HCT116 (cell line): Measurements from ENCODE around the gene HMGN2. TPM values are rescaled to one million over a fixed set of nuclear protein-coding genes. Genes with fewer than 3 reads are reported as not detected.

Experiments
- ATAC-seq: fragments of 200-7000 bp; cut with Tn5 transposase; 2 replicates; pipeline ENCODE4 v1.9.1; 2020; ENCODE audit warnings: mild to moderate bottlenecking, moderate library complexity
- BruUV-seq: library from RNA; stranded (reverse); fragments of 400-500 nt; replicated peaks from 2 replicates; lab custom pipeline; 2021; lab: Mats Ljungman, UMichigan
- CTCF ChIA-PET: fragments of 300-600 bp; sonication (Branson Sonifier 250); formaldehyde crosslinking; loops from one replicate; lab custom pipeline; 2021; ENCODE audit warnings: antibody characterized with exemption; lab: Charles Lee
- POLR2A ChIA-PET: fragments of 300-600, 350-600 bp; sonication (Branson Sonifier 250); formaldehyde crosslinking; loops from one replicate; lab custom pipeline; 2021; ENCODE audit warnings: antibody characterized with exemption; lab: Charles Lee
- RAD21 ChIA-PET, 2 experiments: fragments of 300-600 bp; sonication (Branson Sonifier 250); formaldehyde crosslinking; loops; one replicate each; lab custom pipeline; 2023; ENCODE audit warnings: low total read pairs in 2 of 2; ENCODE audit not compliant: uncharacterized antibody in 2 of 2, unreplicated experiment in 2 of 2, low non-redundant PET in 1 of 2; lab: Charles Lee
- DNase-seq: peaks from one replicate; pipeline ENCODE4 v3.0.0-alpha.2; 2010; ENCODE audit warnings: low read depth, low spot score
- H2AFZ ChIP-seq: fragments of 200-600 bp; shearing (Covaris generic), sonication (generic); 2 replicates; pipeline ENCODE4 v1.6.1; 2017; ENCODE audit warnings: low read depth, mixed run types, mixed read lengths, antibody characterized with exemption, low read length; ENCODE audit not compliant: poor library complexity, severe bottlenecking
- H3K27ac ChIP-seq: 2 replicates; pipeline ENCODE4 v1.5.1; 2012; ENCODE audit warnings: low read depth, low read length
- H3K27me3 ChIP-seq: fragments of 200-600 bp; sonication (generic); 2 replicates; pipeline ENCODE4 v1.6.1; 2016; ENCODE audit warnings: mixed run types, low read length, mixed read lengths; ENCODE audit not compliant: insufficient read depth
- H3K36me3 ChIP-seq, 2 experiments: fragments of 200-500 bp in 1 of 2; fragments of 200-600 bp in 1 of 2; sonication (Bioruptor generic) in 1 of 2; sonication (generic) in 1 of 2; 2 replicates each; pipeline versions ENCODE4 v1.5.1 to v1.6.1; 2014 to 2016; ENCODE audit warnings: low read length in 2 of 2, inconsistent platforms in 1 of 2, mixed read lengths in 1 of 2, mixed run types in 1 of 2; ENCODE audit not compliant: insufficient read depth in 2 of 2, control insufficient read depth in 1 of 2
- H3K4me1 ChIP-seq, 2 experiments: fragments of 200-600 bp in 1 of 2; sonication (generic) in 1 of 2; 2 replicates each; pipeline versions ENCODE4 v1.5.1 to v1.6.1; 2012 to 2017; ENCODE audit warnings: low read length in 2 of 2, inconsistent platforms in 1 of 2, mild to moderate bottlenecking in 1 of 2, mixed read lengths in 1 of 2, mixed run types in 1 of 2, moderate library complexity in 1 of 2; ENCODE audit not compliant: insufficient read depth in 2 of 2, control insufficient read depth in 1 of 2
- H3K4me2 ChIP-seq: fragments of 200-600 bp; sonication (generic); 2 replicates; pipeline ENCODE4 v1.6.1; 2017; ENCODE audit warnings: mixed run types, low read length, mixed read lengths
- H3K4me3 ChIP-seq, 2 experiments: fragments of 200-600 bp in 1 of 2; sonication (generic) in 1 of 2; replicated peaks in 1 of 2; 2 replicates each; pipeline ENCODE4 v1.5.1; 2011 to 2016; ENCODE audit warnings: low read length in 2 of 2, control low read depth in 1 of 2, low read depth in 1 of 2, mild to moderate bottlenecking in 1 of 2, mixed read lengths in 1 of 2, mixed run types in 1 of 2
- H3K79me2 ChIP-seq: fragments of 200-600 bp; sonication (generic); 2 replicates; pipeline ENCODE4 v1.6.1; 2017; ENCODE audit warnings: mild to moderate bottlenecking, mixed run types, low read length, moderate library complexity, mixed read lengths; ENCODE audit not compliant: insufficient read depth
- H3K9ac ChIP-seq: fragments of 200-600 bp; sonication (generic); 2 replicates; pipeline ENCODE4 v1.6.1; 2016; ENCODE audit warnings: low read length, mixed read lengths
- H3K9me2 ChIP-seq: fragments of 200-600 bp; sonication (generic), shearing (Covaris generic); 2 replicates; pipeline ENCODE4 v1.6.1; 2017; ENCODE audit warnings: mixed run types, mild to moderate bottlenecking, moderate library complexity; ENCODE audit not compliant: insufficient read depth
- H3K9me3 ChIP-seq, 2 experiments: fragments of 200-500 bp in 1 of 2; fragments of 200-600 bp in 1 of 2; sonication (Bioruptor generic) in 1 of 2; sonication (generic) in 1 of 2; 2 replicates each; pipeline ENCODE4 v1.6.1; 2014 to 2017; ENCODE audit warnings: low read length in 2 of 2, mixed read lengths in 2 of 2, inconsistent platforms in 1 of 2, low read depth in 1 of 2, mild to moderate bottlenecking in 1 of 2, mixed run types in 1 of 2, moderate library complexity in 1 of 2; ENCODE audit not compliant: control insufficient read depth in 1 of 2, insufficient read depth in 1 of 2
- H4K20me1 ChIP-seq: fragments of 200-600 bp; sonication (generic), shearing (Covaris generic); 2 replicates; pipeline ENCODE4 v1.6.1; 2017; ENCODE audit warnings: mixed run types, mild to moderate bottlenecking, moderate library complexity; ENCODE audit not compliant: insufficient read depth
- CBX3 ChIP-seq: IDR thresholded peaks from 2 replicates; pipeline ENCODE4 v1.6.1; 2012; ENCODE audit warnings: low read depth
- CEBPB ChIP-seq: IDR thresholded peaks from 2 replicates; pipeline ENCODE4 v1.6.1; 2012; ENCODE audit warnings: low read depth
- CTCF ChIP-seq, 3 experiments: fragments of 200-600 bp in 1 of 3; sonication (generic) in 1 of 3; IDR thresholded peaks in 2 of 3; conservative IDR thresholded peaks in 1 of 3; 2 replicates each; pipeline ENCODE4 v1.5.1; 2012 to 2017; ENCODE audit warnings: low read depth in 2 of 3, low read length in 2 of 3, antibody characterized with exemption in 1 of 3, borderline replicate concordance in 1 of 3, control low read depth in 1 of 3, mild to moderate bottlenecking in 1 of 3, mixed read lengths in 1 of 3, mixed run types in 1 of 3, moderate library complexity in 1 of 3; ENCODE audit not compliant: insufficient read depth in 1 of 3
- EGR1 ChIP-seq: IDR thresholded peaks from 2 replicates; pipeline ENCODE4 v1.6.1; 2012; ENCODE audit warnings: low read depth
- ELF1 ChIP-seq: IDR thresholded peaks from 2 replicates; pipeline ENCODE4 v1.6.1; 2012; ENCODE audit warnings: low read depth, borderline replicate concordance
- EZH2 ChIP-seq: fragments of 200-600 bp; sonication (generic); IDR thresholded peaks from 2 replicates; pipeline ENCODE4 v1.6.1; 2017; ENCODE audit warnings: antibody characterized with exemption, mixed run types
- EZH2phosphoT487 ChIP-seq: fragments of 200-600 bp; IDR thresholded peaks from 2 replicates; pipeline ENCODE4 v1.6.1; 2018; ENCODE audit warnings: antibody characterized with exemption, borderline replicate concordance
- JUND ChIP-seq: IDR thresholded peaks from 2 replicates; pipeline ENCODE4 v1.6.1; 2012
- MAX ChIP-seq: IDR thresholded peaks from 2 replicates; pipeline ENCODE4 v1.6.1; 2012
- POLR2A ChIP-seq: IDR thresholded peaks from 2 replicates; pipeline ENCODE4 v1.7.0; 2011; ENCODE audit warnings: borderline replicate concordance; ENCODE audit not compliant: insufficient read depth, insufficient read length; ENCODE audit errors: extremely low read depth
- POLR2AphosphoS5 ChIP-seq: IDR thresholded peaks from 2 replicates; pipeline ENCODE4 v1.6.1; 2011; ENCODE audit warnings: mild to moderate bottlenecking, low read depth, low read length, moderate library complexity
- SP1 ChIP-seq: IDR thresholded peaks from 2 replicates; pipeline ENCODE4 v1.6.1; 2012; ENCODE audit warnings: low read depth
- SRF ChIP-seq: IDR thresholded peaks from 2 replicates; pipeline ENCODE4 v1.6.1; 2012; ENCODE audit warnings: low read depth
- TCF7L2 ChIP-seq: IDR thresholded peaks from 2 replicates; pipeline ENCODE4 v1.7.0; 2011; ENCODE audit warnings: borderline replicate concordance, inconsistent platforms; ENCODE audit not compliant: insufficient read depth, insufficient read length; ENCODE audit errors: extremely low read depth
- YY1 ChIP-seq: IDR thresholded peaks from 2 replicates; pipeline ENCODE4 v1.6.1; 2011; ENCODE audit warnings: low read length, low read depth, moderate library complexity, mild to moderate bottlenecking; ENCODE audit not compliant: insufficient replicate concordance; ENCODE audit errors: extremely low read depth
- ZBTB33 ChIP-seq: IDR thresholded peaks from 2 replicates; pipeline ENCODE4 v1.6.1; 2011; ENCODE audit warnings: mild to moderate bottlenecking, low read length, moderate library complexity; ENCODE audit not compliant: insufficient replicate concordance; ENCODE audit errors: extremely low read depth
- ZFX ChIP-seq: fragments of 450-650 bp; IDR thresholded peaks from 2 replicates; pipeline ENCODE4 v1.6.1; 2017
- ZNF274 ChIP-seq: fragments of 200-500 bp; sonication (Bioruptor generic); IDR thresholded peaks from 2 replicates; pipeline ENCODE4 v1.6.1; 2014; ENCODE audit warnings: mild to moderate bottlenecking, low read depth, low read length, inconsistent platforms
- intact Hi-C: fragments of 100-400 bp; cut with micrococcal nuclease; formaldehyde crosslinking; loops from 2 replicates; pipeline ENCODE4 v1.10.0; 2022
- total RNA-seq: library from RNA; stranded (reverse); gene quantifications from one replicate; pipeline ENCODE4 v1.2.1, GENCODE V29; 2021; ENCODE audit not compliant: unreplicated experiment
- TF ChIP-seq, protein P1 (sequence below): IDR thresholded peaks from 2 replicates; pipeline ENCODE4 v1.6.1; 2012

HMGN2 gene
- total RNA-seq, 1 experiment from 2014 or later, result 483 TPM

- no peak for TF ChIP-seq CBX3
- TF ChIP-seq YY1, result no peak
- no peak for TF ChIP-seq CEBPB
- TF ChIP-seq ZNF274, result no peak
- no peak for TF ChIP-seq ZFX
- no peak for TF ChIP-seq MAX
- TF ChIP-seq EZH2, result no peak
- no peak for TF ChIP-seq TCF7L2
- no peak for TF ChIP-seq EZH2phosphoT487
- TF ChIP-seq SRF, result no peak
- no peak for TF ChIP-seq EGR1
- no peak for TF ChIP-seq POLR2A
- no peak for TF ChIP-seq JUND
- TF ChIP-seq POLR2AphosphoS5, result no peak
- TF ChIP-seq ZBTB33, result no peak
- TF ChIP-seq SP1, result no peak
- no peak for TF ChIP-seq CTCF (IDR thresholded peaks at IDR 0.05 in 2 of 3, conservative IDR thresholded peaks at IDR 0.05 in 1 of 3; ENCODE audit: borderline replicate concordance in 1 of 3, insufficient read depth in 1 of 3, low read depth in 2 of 3, low read length in 2 of 3)
- TF ChIP-seq ELF1, result no peak
- TF ChIP-seq, protein P1, sequence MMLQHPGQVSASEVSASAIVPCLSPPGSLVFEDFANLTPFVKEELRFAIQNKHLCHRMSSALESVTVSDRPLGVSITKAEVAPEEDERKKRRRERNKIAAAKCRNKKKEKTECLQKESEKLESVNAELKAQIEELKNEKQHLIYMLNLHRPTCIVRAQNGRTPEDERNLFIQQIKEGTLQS, result no peak
- H4K20me1 ChIP-seq, result no peaks in the 10 kb centered on the region
- no peak overlapping the region for H3K4me2 ChIP-seq
- peaks cover 17% of the 10 kb centered on the region for H3K79me2 ChIP-seq
- H3K27me3 ChIP-seq, result no peaks in the 10 kb centered on the region
- no peak for DNase-seq
- CTCF ChIA-PET, result interaction anchor here (0.6 to 3.1 kb wide), 2 partner anchors 12 to 154 kb away, joined by 5 to 18 read pairs; no protein-coding TSS in a partner anchor
- POLR2A ChIA-PET, result no interaction called here
- intact Hi-C loops, result no loop called here
- peaks cover 13 to 16% of the 10 kb centered on the region in 2 experiments; a peak in 3 of 4 replicates for H3K4me1 ChIP-seq
- H3K36me3 ChIP-seq, result no peaks in the 10 kb centered on the region; a peak in 1 of 4 replicates
- H3K27ac ChIP-seq, result no peak overlapping the region
- no peak overlapping the region for H3K9ac ChIP-seq
- BruUV-seq, result no TSS peak
- no peak overlapping the region for H3K4me3 ChIP-seq
- H2AFZ ChIP-seq, result no peak overlapping the region
- no peak for ATAC-seq
- RAD21 ChIA-PET, result no interaction called here
- no peaks in the 10 kb centered on the region for H3K9me3 ChIP-seq
- H3K9me2 ChIP-seq, result no peaks in the 10 kb centered on the region
Observed at GRCh38 chr1:26429721-26430120, 42.5 kb upstream of the HMGN2 start.
